Thyroid gland (tissue), 4 donors: Measurements from ENCODE around the gene CLEC6A. TPM values are rescaled to one million over a fixed set of nuclear protein-coding genes. Genes with fewer than 3 reads are reported as not detected.
"Not testable (repeated sequence)": the region's sequence is repeated elsewhere in the genome, so short reads cannot be mapped to it uniquely, and the experiment has no call there.

ENCODE experiments used
- DNase-seq, 2 donors: peaks; one replicate each; pipeline ENCODE4 v3.0.0-alpha.2; 2019
- H3K27ac ChIP-seq, 3 donors: fragments of 200-600 bp; sonication (generic); 1 replicate in 2 of 3; 2 replicates in 1 of 3; pipeline ENCODE4 v1.5.1; 2016 to 2019; ENCODE audit warnings: mild to moderate bottlenecking in 1 of 3, moderate library complexity in 1 of 3
- H3K27me3 ChIP-seq: fragments of 200-600 bp; sonication (generic); one replicate; pipeline ENCODE4 v1.5.1; 2019
- H3K36me3 ChIP-seq, 2 donors: fragments of 200-600 bp; sonication (generic); one replicate each; pipeline ENCODE4 v1.5.1; 2016 to 2019
- H3K4me1 ChIP-seq, 2 donors: fragments of 200-600 bp; sonication (generic); one replicate each; pipeline ENCODE4 v1.5.1; 2017 to 2019
- H3K4me3 ChIP-seq, 3 donors: fragments of 200-600 bp; sonication (generic); replicated peaks in 1 of 3; 1 replicate in 2 of 3; 2 replicates in 1 of 3; pipeline ENCODE4 v1.5.1; 2016; ENCODE audit warnings: mild to moderate bottlenecking in 1 of 3
- H3K9me3 ChIP-seq: fragments of 200-600 bp; sonication (generic); one replicate; pipeline ENCODE4 v1.5.1; 2017
- CTCF ChIP-seq, 6 experiments: fragments of 200-600 bp in 3 of 6; fragments of 450-650 bp in 3 of 6; sonication (generic) in 3 of 6; IDR thresholded peaks; one replicate each; pipeline ENCODE4 v1.5.1; 2016 to 2019; ENCODE audit warnings: antibody characterized with exemption in 6 of 6, mild to moderate bottlenecking in 2 of 6, inconsistent platforms in 1 of 6, moderate library complexity in 1 of 6
- POLR2A ChIP-seq, 2 donors: fragments of 450-650 bp; IDR thresholded peaks; one replicate each; pipeline ENCODE4 v1.6.1; 2017; ENCODE audit warnings: antibody characterized with exemption in 2 of 2, mild to moderate bottlenecking in 2 of 2, moderate library complexity in 1 of 2
- WGBS, 2 donors: methylation state at CpG; one replicate each; pipeline ENCODE4 v1.1.5; 2017; 5-methylcytosine and 5-hydroxymethylcytosine counted together
- intact Hi-C: fragments of 100-400 bp; cut with DNase I; formaldehyde crosslinking; loops from one replicate; pipeline ENCODE4 v1.15.1; 2023
- total RNA-seq, 4 donors: library from RNA; depleted of rRNA; stranded (reverse); fragments of >200 nt; gene quantifications; one replicate each; pipeline ENCODE4 v1.2.3, GENCODE V29; 2016

CLEC6A gene
- total RNA-seq, 4 donors from 2014 or later: 0.79 TPM; not detected in 3

GRCh38 chr12:8493084-8493483, 37.3 kb downstream of the CLEC6A start:
- Histone ChIP-seq H3K36me3 (no peaks in the 10 kb centered on the region), H3K9me3 (no peaks in the 10 kb centered on the region), H3K27ac (no peak overlapping the region), H3K4me3 (no peak overlapping the region), H3K4me1 (no peaks in the 10 kb centered on the region), H3K27me3 (no peaks in the 10 kb centered on the region)
- 47 to 83% methylated on average over 1 to 2 of the region's 2 CpGs for WGBS, 2 donors
- DNase-seq: no peak
- intact Hi-C loops: no loop called here
- no peak for TF ChIP-seq POLR2A (IDR thresholded peaks at IDR 0.05)
- TF ChIP-seq CTCF (IDR thresholded peaks at IDR 0.05): no peak

- WGBS, 2 donors: 92 to 97% methylated on average over 3 to 4 of the region's 4 CpGs
- intact Hi-C loops, H3K27ac ChIP-seq, H3K4me1 ChIP-seq, H3K36me3 ChIP-seq, DNase-seq, H3K27me3 ChIP-seq, H3K9me3 ChIP-seq, H3K4me3 ChIP-seq: not testable (repeated sequence)
Measured at GRCh38 chr12:8495671-8496070, 39.9 kb downstream of the CLEC6A start.

- H3K27ac ChIP-seq, intact Hi-C loops, DNase-seq, H3K4me3 ChIP-seq, H3K4me1 ChIP-seq, H3K9me3 ChIP-seq, H3K36me3 ChIP-seq, H3K27me3 ChIP-seq: not testable (repeated sequence)
- WGBS, 2 donors: 68 to 76% methylated on average over 5 to 7 of the region's 7 CpGs
Measured at GRCh38 chr12:8496074-8496473, 40.3 kb downstream of the CLEC6A start.

GRCh38 chr12:8499616-8500015, 43.9 kb downstream of the CLEC6A start:
- no peaks in the 10 kb centered on the region for H3K36me3 ChIP-seq
- TF ChIP-seq CTCF (IDR thresholded peaks at IDR 0.05) (no peak), POLR2A (IDR thresholded peaks at IDR 0.05) (no peak)
- no peak for DNase-seq
- no peaks in the 10 kb centered on the region for H3K4me1 ChIP-seq
- H3K27ac ChIP-seq: no peak overlapping the region
- no peaks in the 10 kb centered on the region for H3K27me3 ChIP-seq
- WGBS, 2 donors: 37 to 47% methylated on average over 4 of the region's 4 CpGs
- intact Hi-C loops: no loop called here
- H3K4me3 ChIP-seq: no peak overlapping the region
- H3K9me3 ChIP-seq: no peaks in the 10 kb centered on the region

GRCh38 chr12:8501720-8502119, 46.0 kb downstream of the CLEC6A start:
- H3K27ac ChIP-seq: no peak overlapping the region
- intact Hi-C loops: no loop called here

GRCh38 chr12:8504351-8504750, 48.6 kb downstream of the CLEC6A start:
- H3K27me3 ChIP-seq: no peaks in the 10 kb centered on the region
- no peak overlapping the region for H3K4me3 ChIP-seq
- 78 to 96% methylated on average over 1 of the region's 1 CpG for WGBS, 2 donors
- H3K36me3 ChIP-seq: no peaks in the 10 kb centered on the region
- TF ChIP-seq CTCF (IDR thresholded peaks at IDR 0.05) (no peak), POLR2A (IDR thresholded peaks at IDR 0.05) (no peak)
- DNase-seq: no peak
- no peak overlapping the region for H3K27ac ChIP-seq
- intact Hi-C loops: no loop called here
- no peaks in the 10 kb centered on the region for H3K9me3 ChIP-seq
- H3K4me1 ChIP-seq: no peaks in the 10 kb centered on the region

More at GRCh38 chr12:8501720-8502119, 46.0 kb downstream of the CLEC6A start:
- Histone ChIP-seq H3K4me3 (no peak overlapping the region), H3K4me1 (no peaks in the 10 kb centered on the region), H3K9me3 (no peaks in the 10 kb centered on the region), H3K27me3 (no peaks in the 10 kb centered on the region), H3K36me3 (no peaks in the 10 kb centered on the region)
- TF ChIP-seq POLR2A (IDR thresholded peaks at IDR 0.05): no peak
- 68 to 73% methylated on average over 3 of the region's 3 CpGs for WGBS, 2 donors
- no peak for DNase-seq

- Histone ChIP-seq H3K9me3 (no peaks in the 10 kb centered on the region), H3K4me3 (no peak overlapping the region), H3K27ac (no peak overlapping the region), H3K4me1 (no peaks in the 10 kb centered on the region), H3K27me3 (no peaks in the 10 kb centered on the region), H3K36me3 (no peaks in the 10 kb centered on the region)
- intact Hi-C loops: no loop called here
- no peak for DNase-seq
- no peak for TF ChIP-seq POLR2A (IDR thresholded peaks at IDR 0.05)
- no peak for TF ChIP-seq CTCF (IDR thresholded peaks at IDR 0.05)
- WGBS, 2 donors: 74 to 82% methylated on average over 3 of the region's 3 CpGs
Measured at GRCh38 chr12:8507596-8507995, 51.8 kb downstream of the CLEC6A start.
